GM18526 (cell line): Measurements from ENCODE around the gene MYL12B.
A peak's percentile ranks its signal among the peaks of the same experiment; 100 is the strongest.

Source experiments
- POLR2A ChIP-seq: IDR thresholded peaks from 3 replicates; pipeline ENCODE4 v1.6.1; 2011; ENCODE audit not compliant: insufficient read length; ENCODE audit errors: extremely low read depth

MYL12B gene

GRCh38 chr18:3230401-3231334 is 31.3 kb upstream of the MYL12B start:
- TF ChIP-seq POLR2A, result no peak

GRCh38 chr18:3233004-3233403 is 28.9 kb upstream of the MYL12B start:
- no peak for TF ChIP-seq POLR2A

- no peak for TF ChIP-seq POLR2A
These were observed 28.3 kb upstream of the MYL12B start for GRCh38 chr18:3233433-3234168.

- no peak for TF ChIP-seq POLR2A
These were observed 27.5 kb upstream of the MYL12B start for GRCh38 chr18:3234457-3234856.

- TF ChIP-seq POLR2A, result no peak
These were observed 26.1 kb upstream of the MYL12B start for GRCh38 chr18:3235846-3236245.

GRCh38 chr18:3236470-3236869 is 25.5 kb upstream of the MYL12B start:
- no peak for TF ChIP-seq POLR2A

GRCh38 chr18:3238742-3239141 is 23.2 kb upstream of the MYL12B start:
- TF ChIP-seq POLR2A, result no peak

- TF ChIP-seq POLR2A, result no peak
These were observed 16.8 kb upstream of the MYL12B start for GRCh38 chr18:3245185-3245564.

GRCh38 chr18:3245853-3246634 is 15.9 kb upstream of the MYL12B start:
- peak; percentile 49 for TF ChIP-seq POLR2A

GRCh38 chr18:3246635-3247239 is 15.2 kb upstream of the MYL12B start:
- no peak for TF ChIP-seq POLR2A

- peak; percentile 98 for TF ChIP-seq POLR2A
These were observed 14.5 kb upstream of the MYL12B start, which contains the start of gene MYL12A for GRCh38 chr18:3247240-3248061. Gene MYL12A, plus strand, starts transcription at chr18:3247801. Its CDS starts 5,447 bp downstream, at chr18:3253248.

GRCh38 chr18:3248062-3248657 is 13.8 kb upstream of the MYL12B start:
- no peak for TF ChIP-seq POLR2A

- TF ChIP-seq POLR2A, result peak; percentile 32
These were observed 13.1 kb upstream of the MYL12B start for GRCh38 chr18:3248658-3249359.
